ENCODE measurements around the gene ITGB3BP.

The ITGB3BP gene

DNA sequence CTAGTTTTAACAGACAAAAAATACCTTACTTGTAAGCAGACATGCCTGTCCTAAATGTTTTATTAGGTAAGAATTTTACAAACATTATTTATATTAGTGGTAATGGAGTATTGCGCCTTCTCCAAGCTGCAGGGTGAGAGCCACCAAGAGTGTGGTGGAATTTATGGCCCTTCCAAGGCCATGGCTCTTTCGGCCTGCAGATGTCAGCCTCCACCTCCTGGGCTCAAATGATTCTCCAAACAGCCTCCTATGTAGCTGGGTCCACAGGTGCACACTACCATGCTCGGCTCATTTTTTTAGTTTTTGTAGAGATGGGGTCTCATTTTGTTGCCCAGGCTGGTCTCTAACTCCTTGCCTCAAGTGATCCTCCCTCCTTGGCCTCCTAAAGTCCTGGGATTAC is 56.3 kb downstream of the ITGB3BP start:
- H3K9ac ChIP-seq (ENCODE audit: low read depth, low read length, poor library complexity, severe bottlenecking): no peak overlapping the region
- no peaks in the 10 kb centered on the region for H3K79me2 ChIP-seq (ENCODE audit: insufficient read depth, low read length)
- H3K27me3 ChIP-seq (ENCODE audit: insufficient read depth, low read length, poor library complexity, severe bottlenecking): no peaks in the 10 kb centered on the region
- no peaks in the 10 kb centered on the region for H3K9me2 ChIP-seq (replicated peaks; ENCODE audit: low read depth, low read length)
- TF ChIP-seq CTCF (conservative IDR thresholded peaks at IDR 0.05; ENCODE audit: low read length): peak; percentile 46
- TF ChIP-seq EZH2phosphoT487 (IDR thresholded peaks at IDR 0.05; ENCODE audit: borderline replicate concordance): no peak
- H3K36me3 ChIP-seq (ENCODE audit: insufficient read depth, low read length): peaks cover 14% of the 10 kb centered on the region
- H3K4me3 ChIP-seq (ENCODE audit: low read length, poor library complexity, severe bottlenecking): no peak overlapping the region
- H3K4me2 ChIP-seq (ENCODE audit: low read depth, low read length, poor library complexity, severe bottlenecking): no peak overlapping the region
- no peaks in the 10 kb centered on the region for H4K20me1 ChIP-seq (ENCODE audit: insufficient read depth, low read length, poor library complexity, severe bottlenecking)
- peaks cover 6% of the 10 kb centered on the region for H3K9me3 ChIP-seq (ENCODE audit: insufficient read depth, low read depth, low read length)
- no peaks in the 10 kb centered on the region for H3K4me1 ChIP-seq (ENCODE audit: insufficient read depth, low read length, poor library complexity, severe bottlenecking)
- H2AFZ ChIP-seq (ENCODE audit: low read length): no peak overlapping the region
- H3F3A ChIP-seq (ENCODE audit: low read depth): no peaks in the 10 kb centered on the region

DNA sequence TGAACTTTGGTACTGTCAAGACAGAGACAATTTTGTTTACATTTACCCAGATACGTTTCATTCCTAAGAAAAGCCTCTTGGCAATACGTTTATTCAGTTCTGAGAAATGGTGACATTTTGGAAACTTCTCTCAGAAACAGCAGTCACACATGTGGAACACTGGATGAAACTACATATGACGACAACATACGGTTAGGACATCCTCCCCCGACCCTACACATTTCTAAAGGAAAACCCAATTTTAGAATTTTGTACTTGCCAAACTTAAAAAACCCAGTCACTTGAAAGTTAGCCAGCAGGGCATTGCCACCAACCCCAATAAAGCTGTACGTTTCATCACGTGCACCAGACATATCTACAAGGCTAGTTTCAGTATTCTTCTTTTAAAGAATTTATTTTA is 56.8 kb downstream of the ITGB3BP start:
- no peak overlapping the region for H2AFZ ChIP-seq (ENCODE audit: low read length)
- H3K36me3 ChIP-seq (ENCODE audit: insufficient read depth, low read length): peaks cover 19% of the 10 kb centered on the region
- no peak overlapping the region for H3K4me3 ChIP-seq (ENCODE audit: low read length, poor library complexity, severe bottlenecking)
- no peak for TF ChIP-seq CTCF (conservative IDR thresholded peaks at IDR 0.05; ENCODE audit: low read length)
- no peak for TF ChIP-seq EZH2phosphoT487 (IDR thresholded peaks at IDR 0.05; ENCODE audit: borderline replicate concordance)
- no peak overlapping the region for H3K9ac ChIP-seq (ENCODE audit: low read depth, low read length, poor library complexity, severe bottlenecking)
- no peak overlapping the region for H3K4me2 ChIP-seq (ENCODE audit: low read depth, low read length, poor library complexity, severe bottlenecking)
- H3K9me3 ChIP-seq (ENCODE audit: insufficient read depth, low read depth, low read length): peaks cover 12% of the 10 kb centered on the region
- no peaks in the 10 kb centered on the region for H3K9me2 ChIP-seq (replicated peaks; ENCODE audit: low read depth, low read length)
- no peaks in the 10 kb centered on the region for H3F3A ChIP-seq (ENCODE audit: low read depth)
- H3K4me1 ChIP-seq (ENCODE audit: insufficient read depth, low read length, poor library complexity, severe bottlenecking): no peaks in the 10 kb centered on the region
- H4K20me1 ChIP-seq (ENCODE audit: insufficient read depth, low read length, poor library complexity, severe bottlenecking): no peaks in the 10 kb centered on the region
- no peaks in the 10 kb centered on the region for H3K79me2 ChIP-seq (ENCODE audit: insufficient read depth, low read length)
- H3K27me3 ChIP-seq (ENCODE audit: insufficient read depth, low read length, poor library complexity, severe bottlenecking): no peaks in the 10 kb centered on the region

DNA sequence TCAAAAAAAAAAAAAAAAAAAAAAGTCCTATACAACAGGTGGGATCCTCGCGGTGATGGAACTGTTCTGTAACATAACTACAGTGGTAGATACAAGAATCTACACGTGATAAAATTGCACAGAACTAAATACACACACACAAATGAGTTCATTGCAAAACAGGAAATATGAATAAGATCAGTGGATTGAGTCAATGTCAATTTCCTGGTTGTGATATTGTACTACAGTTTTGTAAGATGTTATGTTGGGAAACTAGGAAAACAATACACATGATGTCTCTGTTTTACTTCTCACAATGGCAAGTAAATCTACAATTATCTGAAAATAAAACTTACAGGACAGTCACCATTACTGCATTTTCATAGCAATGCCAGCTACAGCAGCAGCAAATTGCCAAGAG is 59.8 kb downstream of the ITGB3BP start:
- no peaks in the 10 kb centered on the region for H3K27me3 ChIP-seq (ENCODE audit: insufficient read depth, low read length, poor library complexity, severe bottlenecking)
- no peak overlapping the region for H3K4me3 ChIP-seq (ENCODE audit: low read length, poor library complexity, severe bottlenecking)
- TF ChIP-seq CTCF (conservative IDR thresholded peaks at IDR 0.05; ENCODE audit: low read length): no peak
- TF ChIP-seq EZH2phosphoT487 (IDR thresholded peaks at IDR 0.05; ENCODE audit: borderline replicate concordance): no peak
- no peak overlapping the region for H3K9ac ChIP-seq (ENCODE audit: low read depth, low read length, poor library complexity, severe bottlenecking)
- H3K9me2 ChIP-seq (replicated peaks; ENCODE audit: low read depth, low read length): no peaks in the 10 kb centered on the region
- peaks cover 12% of the 10 kb centered on the region for H3K36me3 ChIP-seq (ENCODE audit: insufficient read depth, low read length)
- no peaks in the 10 kb centered on the region for H3K79me2 ChIP-seq (ENCODE audit: insufficient read depth, low read length)
- no peak overlapping the region for H3K4me2 ChIP-seq (ENCODE audit: low read depth, low read length, poor library complexity, severe bottlenecking)
- no peak overlapping the region for H2AFZ ChIP-seq (ENCODE audit: low read length)
- H3K4me1 ChIP-seq (ENCODE audit: insufficient read depth, low read length, poor library complexity, severe bottlenecking): no peaks in the 10 kb centered on the region
- H4K20me1 ChIP-seq (ENCODE audit: insufficient read depth, low read length, poor library complexity, severe bottlenecking): no peaks in the 10 kb centered on the region
- H3K9me3 ChIP-seq (ENCODE audit: insufficient read depth, low read depth, low read length): peaks cover 12% of the 10 kb centered on the region
- H3F3A ChIP-seq (ENCODE audit: low read depth): no peaks in the 10 kb centered on the region
